GM12873 (cell line): Measurements from ENCODE around the gene DEAF1.

ENCODE experiments used
- TF ChIP-seq, protein P1 (sequence below): IDR thresholded peaks from 2 replicates; pipeline ENCODE4 v1.5.1; 2012; ENCODE audit warnings: low read depth, mild to moderate bottlenecking, moderate library complexity, low read length, control low read depth; ENCODE audit not compliant: insufficient read depth; ENCODE audit errors: missing control alignments

The DEAF1 gene

DNA sequence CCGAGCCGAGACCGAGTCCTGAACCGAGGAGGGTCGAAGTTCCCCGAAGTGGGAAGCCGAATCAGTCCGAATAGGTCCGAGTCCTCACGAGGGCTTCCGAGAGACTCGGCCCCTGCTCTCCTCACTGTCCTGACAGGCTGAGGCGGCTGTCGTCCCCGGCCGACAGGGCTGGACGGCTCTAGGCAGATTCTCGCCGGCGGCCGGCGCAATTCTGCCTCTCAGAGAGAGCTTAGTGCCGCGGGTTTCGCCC, 191 bp upstream of the DEAF1 start:
- TF ChIP-seq, protein P1, sequence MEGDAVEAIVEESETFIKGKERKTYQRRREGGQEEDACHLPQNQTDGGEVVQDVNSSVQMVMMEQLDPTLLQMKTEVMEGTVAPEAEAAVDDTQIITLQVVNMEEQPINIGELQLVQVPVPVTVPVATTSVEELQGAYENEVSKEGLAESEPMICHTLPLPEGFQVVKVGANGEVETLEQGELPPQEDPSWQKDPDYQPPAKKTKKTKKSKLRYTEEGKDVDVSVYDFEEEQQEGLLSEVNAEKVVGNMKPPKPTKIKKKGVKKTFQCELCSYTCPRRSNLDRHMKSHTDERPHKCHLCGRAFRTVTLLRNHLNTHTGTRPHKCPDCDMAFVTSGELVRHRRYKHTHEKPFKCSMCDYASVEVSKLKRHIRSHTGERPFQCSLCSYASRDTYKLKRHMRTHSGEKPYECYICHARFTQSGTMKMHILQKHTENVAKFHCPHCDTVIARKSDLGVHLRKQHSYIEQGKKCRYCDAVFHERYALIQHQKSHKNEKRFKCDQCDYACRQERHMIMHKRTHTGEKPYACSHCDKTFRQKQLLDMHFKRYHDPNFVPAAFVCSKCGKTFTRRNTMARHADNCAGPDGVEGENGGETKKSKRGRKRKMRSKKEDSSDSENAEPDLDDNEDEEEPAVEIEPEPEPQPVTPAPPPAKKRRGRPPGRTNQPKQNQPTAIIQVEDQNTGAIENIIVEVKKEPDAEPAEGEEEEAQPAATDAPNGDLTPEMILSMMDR, result no peak

DNA sequence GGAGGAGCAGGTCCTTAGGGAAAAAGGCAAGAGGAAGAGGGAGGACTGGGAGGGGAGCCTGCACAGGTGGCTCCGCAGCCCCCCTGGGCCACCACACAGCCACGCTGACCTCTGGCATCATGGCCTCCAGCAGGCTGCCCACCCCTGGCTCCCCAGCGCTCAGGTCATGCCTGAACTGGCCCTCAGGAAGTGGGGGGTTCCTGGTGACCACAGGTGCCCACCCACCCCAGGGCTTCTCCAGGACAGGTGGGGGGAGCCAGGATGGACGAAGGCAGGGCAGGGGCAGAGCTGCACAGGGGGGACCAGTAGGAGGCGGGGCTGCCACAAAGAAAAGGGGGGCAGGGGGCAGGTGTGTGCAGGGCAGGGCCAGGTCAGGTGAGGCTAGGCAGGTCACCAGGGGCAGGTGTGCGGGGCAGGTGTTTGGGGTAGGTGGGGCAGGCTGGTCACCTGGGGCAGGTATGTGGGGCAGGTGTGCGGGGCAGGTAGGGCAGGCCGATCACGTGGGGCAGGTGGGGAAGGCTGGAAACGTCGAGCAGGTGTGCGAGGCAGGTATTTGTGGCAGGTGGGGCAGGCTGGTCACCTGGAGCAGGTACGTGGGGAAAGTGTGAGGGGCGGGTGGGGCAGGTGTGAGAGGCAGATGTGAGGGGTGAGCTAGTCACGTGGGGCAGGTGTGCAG, 997 bp downstream of the DEAF1 start:
- TF ChIP-seq, protein P1, result no peak

DNA sequence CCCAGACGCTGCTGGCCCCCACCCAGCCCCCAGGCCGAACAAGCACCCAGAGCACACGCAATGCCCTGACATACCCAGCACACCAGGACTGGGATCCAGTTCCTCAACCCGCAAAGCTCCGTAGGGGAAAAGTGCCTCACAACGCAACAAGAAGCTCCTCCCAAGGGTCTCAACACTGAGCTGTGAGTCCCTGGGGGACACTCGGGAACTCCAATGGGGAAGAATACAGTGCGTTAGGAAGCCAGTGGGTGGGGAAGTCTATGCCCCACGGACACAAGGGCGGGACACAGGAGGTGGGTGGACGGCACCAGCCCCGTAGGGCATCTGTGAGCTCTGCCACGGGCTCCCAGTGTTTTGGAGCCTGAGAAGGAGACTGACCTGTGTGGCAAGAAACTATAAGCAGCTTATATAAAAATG, 1.6 kb downstream of the DEAF1 start:
- TF ChIP-seq, protein P1, result no peak

DNA sequence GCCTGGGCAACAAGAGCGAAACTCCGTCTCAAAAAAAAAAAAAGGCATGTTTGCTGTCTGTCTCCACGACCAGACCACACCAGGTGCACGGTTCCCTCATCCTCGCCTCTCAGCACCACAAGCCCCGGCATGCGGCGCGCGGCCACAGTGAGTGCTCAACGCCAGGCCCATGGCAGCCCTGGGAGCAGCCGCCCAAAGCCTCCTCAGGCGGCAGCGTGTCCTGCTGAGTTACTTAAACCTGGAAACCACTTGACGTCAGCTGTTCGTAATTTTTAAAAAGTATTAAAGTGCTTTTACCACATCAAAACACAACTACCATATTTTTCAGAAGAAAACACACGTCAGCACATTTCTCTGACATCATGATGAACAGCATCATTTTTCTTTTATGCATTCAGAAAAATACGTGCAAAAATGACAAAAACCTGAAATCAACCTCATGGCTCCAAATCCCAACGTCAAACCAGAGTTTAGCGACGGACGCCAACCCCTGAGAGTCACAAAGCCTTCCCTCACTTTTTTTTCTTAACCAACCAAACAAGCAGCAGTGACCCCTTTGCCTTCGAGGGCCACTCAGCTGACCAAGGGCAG, 2.1 kb downstream of the DEAF1 start:
- TF ChIP-seq, protein P1, result no peak

DNA sequence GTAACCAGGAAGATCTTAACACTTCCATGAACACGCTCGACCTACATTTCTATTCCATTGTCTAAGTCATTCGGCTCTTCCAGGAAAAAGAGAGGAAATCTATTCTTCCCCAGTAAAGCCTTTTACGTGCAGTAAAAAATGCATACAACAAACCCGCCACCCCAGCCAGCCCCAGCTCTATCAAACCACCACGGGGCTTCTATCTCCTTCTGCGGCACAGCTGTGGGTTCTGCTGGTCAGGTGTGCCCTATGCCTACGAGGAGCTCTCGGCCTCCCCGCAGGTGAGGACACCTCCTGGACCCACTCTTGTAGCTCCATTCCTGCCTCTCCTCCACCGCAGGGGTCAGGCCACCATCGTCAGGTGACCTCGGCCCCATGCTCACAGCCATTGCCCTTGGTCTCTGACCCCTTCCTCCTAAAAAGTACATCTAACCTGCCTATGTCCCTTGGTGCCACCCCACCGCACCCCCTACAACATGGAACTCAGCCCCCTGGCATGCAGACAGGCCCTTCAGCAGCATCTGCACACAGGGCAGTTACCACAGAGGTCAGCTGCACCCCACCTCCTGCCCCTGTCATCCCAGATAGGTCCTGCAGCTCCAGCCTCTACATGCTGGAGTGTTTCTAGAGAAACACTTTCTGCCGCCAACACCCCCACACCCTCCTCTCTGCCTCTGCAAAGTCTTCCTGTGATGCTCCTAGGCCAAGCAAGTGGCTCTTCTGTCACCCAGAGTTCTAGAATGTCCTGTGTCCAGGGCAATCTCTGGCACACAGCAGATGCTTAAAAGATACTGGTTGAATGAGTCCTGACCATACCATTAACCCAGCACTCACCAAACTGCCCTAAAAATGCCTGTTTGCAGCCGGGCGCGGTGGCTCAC, 3.1 kb downstream of the DEAF1 start:
- TF ChIP-seq, protein P1, result no peak

DNA sequence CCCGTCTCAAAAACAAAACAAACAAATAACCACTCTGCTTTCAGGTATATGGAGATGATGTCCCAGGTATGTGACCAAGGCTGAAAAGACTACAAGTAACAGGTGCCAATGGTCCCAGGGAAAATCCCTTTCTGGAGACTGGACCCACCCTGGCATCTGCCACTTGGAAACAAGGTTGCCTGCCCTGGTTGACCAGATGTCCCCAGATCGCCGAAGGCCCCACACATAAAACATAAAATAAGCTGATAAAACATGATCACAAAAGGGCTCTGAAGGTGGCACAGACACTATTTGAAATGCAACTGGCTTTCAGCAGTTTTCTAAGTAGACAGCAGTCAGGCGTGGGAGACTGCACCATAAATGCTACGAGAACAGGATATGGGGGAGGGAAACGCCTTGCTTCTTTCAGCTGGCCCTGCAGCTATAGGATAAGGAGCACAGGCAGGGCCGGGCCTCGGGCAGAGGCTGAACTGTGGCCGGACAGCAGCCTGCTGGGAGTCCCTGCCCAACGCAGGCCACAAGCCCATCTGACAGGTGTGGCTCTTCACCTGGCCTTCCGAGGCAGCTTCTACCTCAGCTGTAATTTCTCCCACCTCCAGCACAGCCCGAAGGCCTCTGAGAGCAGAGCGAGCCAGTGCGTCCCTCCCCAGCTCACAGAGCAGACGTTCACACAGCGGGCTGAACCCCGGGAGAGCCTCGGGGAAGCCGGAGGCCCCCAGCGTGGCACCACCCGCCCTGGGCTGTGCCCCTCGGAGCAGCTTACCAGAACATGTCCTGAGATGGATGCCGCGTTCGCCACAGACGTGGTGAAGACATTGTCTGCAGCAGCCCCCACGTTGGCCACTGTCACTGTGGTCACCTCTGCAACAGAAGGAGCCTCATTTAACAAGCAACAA, 4.0 kb downstream of the DEAF1 start:
- TF ChIP-seq, protein P1, result no peak
